Measurements from ENCODE around the gene NELFE.
"Not testable (repeated sequence)": the region's sequence is repeated elsewhere in the genome, so short reads cannot be mapped to it uniquely, and the experiment has no call there.

Gene NELFE

GRCh38 chr6:31911826-31912585 lies 46.8 kb downstream of the NELFE start:
- no peak for DNase-seq

DNA sequence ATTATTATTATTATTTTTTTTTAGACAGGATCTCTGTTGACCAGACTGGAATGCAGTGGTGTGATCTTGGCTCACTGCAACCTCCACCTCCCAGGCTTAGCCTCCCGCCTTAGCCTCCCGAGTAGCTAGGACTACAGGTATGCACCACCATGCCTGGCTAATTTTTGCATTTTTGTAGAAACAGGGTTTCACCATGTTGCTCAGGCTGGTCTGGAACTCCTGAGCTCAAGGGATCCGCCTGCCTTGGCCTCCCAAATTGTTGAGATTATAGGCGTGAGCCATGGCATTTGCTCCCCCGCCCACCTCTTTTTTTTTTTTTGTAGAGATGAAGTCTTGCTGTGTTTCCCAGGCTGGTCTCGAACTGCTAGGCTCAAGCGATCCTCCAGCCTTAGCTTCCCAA lies 49.5 kb downstream of the NELFE start:
- DNase-seq: not testable (repeated sequence)

DNA sequence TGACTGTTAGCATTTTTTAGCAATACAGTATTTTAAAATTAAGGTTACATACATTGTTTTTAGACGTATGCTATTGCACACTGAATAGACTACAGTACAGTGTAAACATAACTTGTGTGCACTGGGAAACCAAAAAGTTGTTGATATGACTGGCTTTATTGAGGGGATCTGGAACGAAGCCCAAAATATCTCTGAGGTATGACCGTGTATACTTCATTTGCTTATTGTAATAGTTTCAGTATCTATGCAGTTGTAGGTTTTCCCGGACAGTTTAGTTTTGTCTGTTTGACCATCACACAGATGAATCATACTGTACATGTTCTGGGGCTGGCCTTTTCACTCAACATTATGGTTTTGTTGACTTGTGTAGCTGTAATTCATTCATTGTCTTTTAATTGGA lies 50.0 kb downstream of the NELFE start:
- DNase-seq: no peak

DNA sequence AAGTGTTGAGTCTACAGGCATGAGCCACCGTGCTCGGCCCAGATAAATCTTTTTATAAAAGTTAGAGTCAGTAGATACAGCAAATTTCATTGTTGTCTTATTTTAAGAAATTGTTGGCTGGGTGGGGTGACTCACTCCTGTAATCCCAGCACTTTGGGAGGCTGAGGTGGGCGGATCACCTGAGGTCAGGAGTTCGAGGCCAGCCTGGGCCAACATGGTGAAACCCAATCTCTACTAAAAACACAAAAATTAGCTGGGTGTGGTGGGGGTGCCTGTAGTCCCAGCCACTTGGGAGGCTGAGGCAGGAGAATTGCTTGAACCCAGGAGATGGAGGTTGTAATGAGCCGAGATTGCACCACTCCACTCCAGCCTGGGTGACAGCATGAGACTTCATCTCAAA lies 50.5 kb downstream of the NELFE start:
- DNase-seq: not testable (repeated sequence)

GRCh38 chr6:31907158-31907813 lies 51.5 kb downstream of the NELFE start:
- DNase-seq: no peak

GRCh38 chr6:31906727-31907126 lies 52.0 kb downstream of the NELFE start:
- DNase-seq: not testable (repeated sequence)

DNA sequence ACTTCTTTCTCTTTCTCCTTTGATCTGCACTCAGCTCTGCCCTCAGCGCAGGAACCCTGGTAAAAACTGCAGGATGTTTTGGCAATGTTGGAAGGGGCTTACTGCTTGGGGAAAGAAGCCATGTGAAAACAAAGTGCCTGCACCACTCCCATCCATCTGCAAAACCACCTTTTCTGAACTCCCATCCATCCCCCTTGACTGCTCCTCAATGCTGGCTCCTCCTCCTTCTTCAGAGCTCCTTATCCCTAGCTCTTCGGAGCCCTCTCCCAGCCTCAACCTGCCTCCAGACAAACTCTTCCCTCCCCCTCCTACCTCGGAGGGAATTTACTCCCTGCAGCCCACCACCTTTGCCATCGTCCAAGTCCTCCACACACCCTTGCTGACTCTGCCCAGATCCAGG lies 52.6 kb downstream of the NELFE start:
- DNase-seq: no peak

DNA sequence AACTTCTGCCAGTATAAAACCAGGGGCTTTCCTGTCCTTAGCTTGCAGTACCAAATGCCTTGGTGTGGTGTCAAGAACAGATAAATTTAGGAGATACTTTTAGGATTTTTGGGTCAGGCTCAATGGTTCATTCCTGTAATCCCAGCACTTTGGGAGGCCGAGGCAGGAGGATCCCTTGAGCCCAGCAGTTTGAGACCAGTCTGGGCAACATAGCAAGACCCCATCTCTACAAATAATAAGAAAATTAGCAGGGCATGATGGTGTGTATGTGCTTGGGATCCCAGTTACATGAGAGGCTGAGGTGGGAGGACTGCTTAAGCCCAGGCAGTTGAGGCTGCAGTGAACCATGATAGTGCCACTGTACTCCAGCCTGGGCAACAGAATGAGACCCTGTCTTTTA lies 53.7 kb downstream of the NELFE start:
- no peak for DNase-seq

DNA sequence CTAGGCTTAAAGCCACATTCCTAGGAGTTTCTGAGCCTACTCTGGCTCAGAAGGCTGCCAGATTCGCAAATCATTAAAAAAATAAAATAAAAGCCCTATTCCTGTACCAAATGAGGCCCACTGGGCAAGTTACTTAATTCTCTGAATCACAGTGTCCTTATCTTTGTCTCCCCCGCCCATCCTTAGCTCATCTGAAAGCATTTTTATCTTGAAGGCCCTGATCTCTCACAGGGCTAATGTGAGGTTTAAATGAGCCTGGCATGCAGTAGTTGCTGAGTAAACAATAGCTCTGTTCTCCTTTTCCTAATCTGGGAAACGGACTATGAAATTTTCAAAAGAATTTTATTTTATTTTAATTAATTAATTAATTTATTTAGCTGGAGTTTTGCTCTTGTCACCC lies 54.8 kb downstream of the NELFE start:
- no peak for DNase-seq
